Measurements from ENCODE around the gene UPP1. TPM values are rescaled to one million over a fixed set of nuclear protein-coding genes. Genes with fewer than 3 reads are reported as not detected.

UPP1 gene
- total RNA-seq = 25.9 and 34.5 TPM in 2 replicates

DNA sequence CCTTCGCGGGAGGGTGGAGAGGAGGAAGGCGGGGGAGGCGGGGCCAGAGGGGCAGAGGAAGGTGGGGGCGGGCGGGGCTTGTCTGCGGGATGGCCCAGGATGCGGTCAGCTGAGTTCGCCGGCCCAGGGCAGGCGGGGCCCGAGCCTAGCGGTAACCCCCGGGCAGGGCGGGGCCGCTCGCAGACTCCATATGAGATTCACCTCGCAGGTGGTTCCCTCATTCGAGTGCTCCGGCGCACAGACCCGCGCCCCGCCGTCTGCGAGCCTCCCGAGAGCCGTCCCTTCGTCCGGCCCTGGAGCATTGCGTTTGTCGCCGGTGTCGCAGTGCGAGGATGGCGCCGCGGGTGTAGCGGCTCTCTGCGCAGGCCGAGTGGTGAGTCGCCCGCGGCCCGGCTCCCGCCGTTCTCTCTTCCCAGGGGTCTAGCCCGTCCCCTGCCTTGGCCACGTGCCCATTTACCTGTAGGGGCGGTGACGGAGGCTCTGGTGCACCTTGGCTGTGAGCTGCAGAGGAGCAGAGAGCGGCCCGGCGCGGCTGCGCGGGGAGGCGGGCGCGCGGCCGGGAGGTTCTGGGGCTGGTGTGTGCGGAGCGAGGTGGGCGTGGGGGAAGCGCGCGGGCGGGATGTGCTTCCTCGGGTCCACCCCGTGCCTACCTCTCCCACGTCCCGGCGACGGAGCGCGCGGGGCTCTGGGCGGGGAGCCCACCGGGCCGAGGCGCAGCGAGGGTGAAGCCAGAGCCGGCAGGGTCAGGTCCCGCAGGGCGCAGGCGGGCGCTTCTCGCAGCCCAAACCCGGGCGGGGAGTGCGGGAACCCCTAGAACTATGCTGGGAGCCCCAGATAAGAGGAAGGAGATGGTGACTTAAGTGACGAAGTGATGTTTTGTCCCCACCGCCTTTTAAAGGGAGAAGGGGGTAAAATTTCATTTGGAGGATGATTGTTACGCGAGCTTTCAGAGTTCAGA lies at the start of gene UPP1:
Gene UPP1 (plus strand): TSS at position 220 of the 958 bp plus-strand sequence. CDS start 5,519 bp downstream, outside the sequence.
- peak; percentile 39 for DNase-seq (ENCODE audit: low read depth)
- peak within 1 kb of the TSS; percentile 91 for H3K4me3 ChIP-seq (ENCODE audit: low read depth, low read length)
- no peak for TF ChIP-seq CTCF (IDR thresholded peaks at IDR 0.05; ENCODE audit: insufficient read depth, low read depth, low read length)

DNA sequence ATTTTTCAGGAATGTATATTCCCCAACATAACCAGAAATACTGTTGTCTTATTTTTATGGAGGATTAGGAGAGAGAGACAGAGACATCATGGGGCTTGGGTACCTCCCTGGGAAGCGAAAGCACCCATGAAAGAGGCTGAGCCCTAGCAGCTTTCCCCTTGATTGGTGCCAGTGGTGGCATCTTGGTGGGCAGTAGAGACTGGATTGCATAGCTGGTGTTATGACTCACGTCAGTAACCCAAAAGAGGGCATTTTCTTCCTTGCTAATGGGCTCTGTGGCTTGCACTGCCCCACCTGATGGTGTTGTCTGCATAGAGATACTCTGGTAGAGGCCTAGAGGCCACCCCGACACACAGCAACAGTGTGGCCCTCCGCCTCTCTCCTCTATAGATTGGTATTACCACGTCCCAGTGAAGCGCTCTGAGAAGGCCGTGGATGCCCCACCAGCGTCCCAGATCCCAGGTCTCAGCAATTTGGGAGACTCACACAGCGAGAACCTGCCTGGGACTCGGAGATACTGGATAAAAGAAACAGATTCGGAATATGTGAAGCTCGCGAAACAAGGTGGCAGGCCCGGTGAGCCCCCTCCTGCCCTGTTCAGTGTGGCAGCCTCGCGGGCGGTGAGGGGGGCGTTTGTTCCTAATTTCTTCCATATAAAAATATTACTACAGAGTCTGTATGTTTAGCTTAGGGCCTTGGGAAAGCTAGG lies 48.0 kb upstream of the UPP1 start:
- TF ChIP-seq CTCF (IDR thresholded peaks at IDR 0.05; ENCODE audit: insufficient read depth, low read depth, low read length) = no peak
- DNase-seq (ENCODE audit: low read depth) = no peak

DNA sequence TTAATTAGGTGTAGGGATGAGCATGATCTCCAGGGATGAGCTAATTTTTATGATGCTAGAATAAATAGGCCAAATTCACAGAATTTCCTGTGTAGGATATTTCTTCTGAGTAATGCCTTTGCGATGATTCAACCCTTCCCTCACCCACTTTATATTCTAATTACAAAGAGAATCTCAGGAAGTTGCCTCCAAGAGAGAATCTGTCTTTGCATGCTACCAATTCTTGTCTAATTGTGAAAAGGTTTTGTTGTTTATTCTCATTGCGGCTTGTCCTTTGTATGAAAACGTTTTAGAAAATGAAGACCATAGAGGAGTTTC lies 47.5 kb upstream of the UPP1 start:
- H3K4me3 ChIP-seq (ENCODE audit: low read depth, low read length) = no peak overlapping the region
- DNase-seq (ENCODE audit: low read depth) = peak; percentile 23
- TF ChIP-seq CTCF (IDR thresholded peaks at IDR 0.05; ENCODE audit: insufficient read depth, low read depth, low read length) = no peak

More for the DNA sequence above, 48.0 kb upstream of the UPP1 start:
- no peak overlapping the region for H3K4me3 ChIP-seq (ENCODE audit: low read depth, low read length)

DNA sequence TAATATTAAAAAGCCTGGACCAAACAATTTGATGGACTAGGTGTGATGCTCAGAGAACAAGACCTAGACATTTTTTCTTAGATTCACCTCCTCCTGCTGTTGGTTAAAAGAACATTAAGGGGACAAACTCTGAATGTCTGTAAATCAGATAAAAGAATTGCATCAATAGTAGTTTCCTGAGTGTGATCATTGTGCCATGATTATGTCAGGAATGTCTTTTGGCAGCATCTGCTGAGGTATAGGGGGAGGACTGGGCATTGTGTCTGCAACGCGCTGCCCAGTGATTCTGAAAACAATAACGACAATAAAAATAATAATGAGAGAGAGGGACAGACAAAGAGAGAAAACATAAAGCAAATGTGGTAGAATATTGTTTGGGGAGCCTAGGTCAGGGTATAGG lies 46.8 kb upstream of the UPP1 start:
- no peak for DNase-seq (ENCODE audit: low read depth)
- no peak overlapping the region for H3K4me3 ChIP-seq (ENCODE audit: low read depth, low read length)
- no peak for TF ChIP-seq CTCF (IDR thresholded peaks at IDR 0.05; ENCODE audit: insufficient read depth, low read depth, low read length)

DNA sequence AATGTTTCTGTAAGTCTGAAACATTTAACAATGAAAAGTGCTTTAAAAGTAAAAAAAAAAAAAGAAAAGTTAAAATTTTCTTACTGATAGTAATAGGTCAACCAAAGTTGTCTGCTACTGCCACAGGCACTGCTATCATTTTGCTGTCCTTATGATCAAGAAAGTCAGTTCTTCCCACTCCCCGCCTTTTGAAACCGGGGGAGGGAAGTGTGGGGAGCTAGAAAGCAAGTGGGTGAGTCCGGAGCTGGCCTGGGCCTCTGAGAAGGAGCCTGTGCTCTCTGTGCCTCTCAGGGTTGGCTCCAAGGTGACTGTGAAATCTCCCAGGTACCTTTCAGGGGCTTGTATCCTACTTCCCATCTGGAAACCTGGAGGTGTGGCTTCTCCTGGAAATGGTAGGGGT lies 46.4 kb upstream of the UPP1 start:
- no peak for TF ChIP-seq CTCF (IDR thresholded peaks at IDR 0.05; ENCODE audit: insufficient read depth, low read depth, low read length)
- no peak for DNase-seq (ENCODE audit: low read depth)
- no peak overlapping the region for H3K4me3 ChIP-seq (ENCODE audit: low read depth, low read length)

GRCh38 chr7:48045195-48045765 lies 43.8 kb upstream of the UPP1 start:
- DNase-seq (ENCODE audit: low read depth) = no peak
- TF ChIP-seq CTCF (IDR thresholded peaks at IDR 0.05; ENCODE audit: insufficient read depth, low read depth, low read length) = no peak

More at GRCh38 chr7:48045195-48045765, 43.8 kb upstream of the UPP1 start:
- no peak overlapping the region for H3K4me3 ChIP-seq (ENCODE audit: low read depth, low read length)
